Activated CD4-positive, alpha-beta T cell treated with anti-CD3 and anti-CD28 coated beads, Interleukin-2, amount 50 U/mL, for 16 hours (primary cell): Measurements from ENCODE around the gene CCDC177.

ENCODE experiments used
- DNase-seq: peaks from one replicate; pipeline ENCODE4 v3.0.0-alpha.2; 2020

Gene CCDC177

DNA sequence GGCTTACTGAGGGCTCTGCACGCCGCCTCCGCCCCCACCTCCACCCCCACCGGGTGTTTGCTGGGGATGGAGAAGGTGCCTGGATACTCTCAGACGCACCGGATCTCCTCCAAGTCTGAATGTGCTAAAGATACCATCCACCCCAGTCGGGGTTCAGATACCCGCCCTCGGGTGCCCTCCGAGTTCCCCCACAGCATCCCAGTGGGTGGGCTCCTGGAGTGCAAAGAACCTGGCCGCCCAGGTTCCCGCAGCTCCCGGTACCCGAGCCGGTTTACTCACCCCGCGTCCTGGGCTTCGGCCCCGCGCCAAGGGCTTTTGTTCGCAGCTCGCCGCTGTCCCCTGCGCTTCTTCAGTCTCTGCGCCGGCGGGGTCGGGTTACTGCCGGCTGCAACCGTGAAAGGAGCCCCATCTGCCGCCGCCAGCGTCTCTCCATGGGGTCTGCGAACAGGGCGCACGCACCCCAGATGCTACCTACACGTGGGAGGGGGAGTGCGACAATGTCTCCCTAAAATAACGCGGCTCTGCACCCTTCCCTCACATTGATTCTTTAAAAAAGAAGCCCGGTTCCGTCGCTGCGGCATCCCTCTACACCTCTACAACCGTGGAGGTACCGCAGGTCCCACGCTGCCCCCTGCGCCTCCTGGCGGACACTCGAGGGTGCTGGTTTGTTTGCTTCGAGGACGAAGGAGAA, at the start of gene CCDC177:
Gene CCDC177, minus strand, starts transcription at position 609 of the 691 bp plus-strand sequence. CDS start 1,249 bp downstream, outside the sequence.
- DNase-seq, result peak; percentile 73

DNA sequence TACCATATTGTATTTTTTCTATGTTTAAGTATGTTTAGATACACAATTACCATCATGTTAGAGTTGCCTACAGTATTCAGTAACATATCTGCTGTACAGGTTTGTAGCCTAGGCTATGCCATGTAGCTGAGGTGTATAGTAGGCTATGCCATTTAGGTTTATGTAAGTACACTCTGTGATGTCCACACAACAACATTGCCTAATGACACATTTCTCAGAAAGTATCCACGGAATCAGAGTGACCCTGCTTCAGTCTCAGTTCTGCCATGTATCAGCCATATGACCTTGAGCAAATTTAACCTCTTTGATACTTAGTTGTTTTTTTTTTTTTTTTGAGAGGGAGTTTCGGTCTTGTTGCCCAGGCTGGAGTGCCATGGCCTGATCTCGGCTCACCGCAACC, 49.5 kb upstream of the CCDC177 start:
- DNase-seq, result no peak

DNA sequence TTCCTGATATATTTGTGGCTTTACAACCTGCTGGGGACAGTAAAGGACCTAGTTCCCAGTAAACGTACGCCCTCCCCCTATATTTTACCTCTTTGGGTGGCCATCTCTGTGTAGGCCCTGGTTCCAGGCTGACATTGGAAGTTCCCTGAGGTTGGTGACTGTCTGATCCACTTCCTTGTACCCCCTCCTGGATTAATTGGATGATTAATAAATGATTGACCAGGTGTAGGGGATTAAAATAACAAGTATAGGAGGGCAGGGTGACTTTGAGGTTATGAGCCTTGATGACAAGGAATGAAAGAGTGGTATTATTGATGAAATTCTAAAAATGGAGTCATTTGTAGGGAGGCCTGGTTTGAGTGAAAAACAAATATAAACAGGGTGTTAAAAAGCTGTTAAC, 46.3 kb upstream of the CCDC177 start:
- DNase-seq, result no peak

DNA sequence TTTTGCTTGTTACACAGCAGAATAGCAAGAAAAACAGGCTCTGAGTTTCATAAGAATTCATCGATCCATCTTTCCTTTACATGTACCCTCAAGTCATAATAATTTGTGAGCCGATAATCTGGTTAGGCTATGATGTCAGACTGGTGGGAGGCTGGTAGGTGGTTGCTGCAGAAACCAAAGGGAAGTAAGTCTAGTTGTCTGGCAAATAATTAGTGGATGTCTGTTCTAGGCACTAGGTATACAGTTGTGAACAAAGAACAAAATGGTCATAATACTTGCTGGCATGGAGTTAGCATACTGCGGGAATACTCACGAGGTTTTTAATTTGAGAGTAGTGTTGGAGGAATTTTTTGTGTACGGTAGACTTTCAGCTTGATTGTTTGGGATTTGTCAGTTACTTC, 45.5 kb upstream of the CCDC177 start:
- no peak for DNase-seq

DNA sequence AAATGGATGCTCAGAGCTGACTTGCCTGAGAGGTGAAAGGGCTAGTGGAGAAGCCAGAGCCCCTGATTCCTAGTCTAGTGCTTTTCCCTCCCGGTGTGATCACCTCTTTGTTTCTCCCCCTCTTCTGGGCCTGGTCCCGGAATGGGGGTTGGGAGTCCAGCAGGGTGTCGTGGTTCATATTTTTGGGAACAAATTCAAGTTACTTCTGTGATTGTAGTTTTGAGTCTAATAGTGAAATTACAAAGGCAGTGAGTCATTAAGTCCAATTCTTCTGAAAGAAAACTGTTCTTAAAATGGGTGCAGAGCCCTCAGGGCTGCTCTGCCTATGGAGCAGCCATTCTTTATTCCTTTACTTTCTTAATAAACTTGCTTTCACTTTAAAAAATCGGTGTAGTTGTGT, 44.3 kb upstream of the CCDC177 start:
- DNase-seq, result no peak

DNA sequence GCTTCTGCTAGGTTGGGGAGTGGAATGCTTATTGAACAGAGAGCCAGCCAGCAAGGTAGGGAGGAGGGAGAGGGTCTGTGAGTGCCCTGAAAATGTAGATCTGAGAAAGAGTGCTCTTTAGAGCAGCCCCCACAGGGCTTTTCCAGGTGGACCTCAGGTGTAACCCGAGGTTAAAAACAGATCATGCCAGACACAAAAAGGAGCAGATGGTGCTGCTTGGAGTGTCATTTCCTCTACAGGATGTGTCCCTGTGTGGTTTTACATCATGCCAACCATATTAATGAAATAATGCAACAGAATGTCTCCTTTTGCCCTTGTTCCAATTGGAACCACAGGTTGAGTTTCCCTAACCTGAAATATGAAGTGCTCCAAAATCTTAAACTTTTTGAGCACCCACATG, 43.1 kb upstream of the CCDC177 start:
- DNase-seq, result no peak

DNA sequence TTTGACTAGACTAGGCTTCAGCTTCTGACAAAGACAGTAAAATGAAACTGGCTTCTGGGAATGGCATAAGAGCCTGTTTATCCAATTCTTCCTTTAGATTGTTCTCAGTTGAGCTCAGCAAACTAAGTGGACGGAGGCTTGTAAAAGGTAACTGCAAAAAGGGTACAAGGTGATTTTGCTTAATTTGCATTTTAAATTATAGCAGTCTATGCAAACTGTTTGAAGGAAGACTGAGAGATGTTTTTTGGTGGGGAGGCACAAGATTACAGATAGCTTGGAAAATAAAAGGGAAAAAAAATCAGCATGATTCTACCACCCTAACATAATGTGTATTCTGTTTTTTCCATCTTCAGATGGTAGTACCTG, 41.7 kb upstream of the CCDC177 start:
- no peak for DNase-seq

DNA sequence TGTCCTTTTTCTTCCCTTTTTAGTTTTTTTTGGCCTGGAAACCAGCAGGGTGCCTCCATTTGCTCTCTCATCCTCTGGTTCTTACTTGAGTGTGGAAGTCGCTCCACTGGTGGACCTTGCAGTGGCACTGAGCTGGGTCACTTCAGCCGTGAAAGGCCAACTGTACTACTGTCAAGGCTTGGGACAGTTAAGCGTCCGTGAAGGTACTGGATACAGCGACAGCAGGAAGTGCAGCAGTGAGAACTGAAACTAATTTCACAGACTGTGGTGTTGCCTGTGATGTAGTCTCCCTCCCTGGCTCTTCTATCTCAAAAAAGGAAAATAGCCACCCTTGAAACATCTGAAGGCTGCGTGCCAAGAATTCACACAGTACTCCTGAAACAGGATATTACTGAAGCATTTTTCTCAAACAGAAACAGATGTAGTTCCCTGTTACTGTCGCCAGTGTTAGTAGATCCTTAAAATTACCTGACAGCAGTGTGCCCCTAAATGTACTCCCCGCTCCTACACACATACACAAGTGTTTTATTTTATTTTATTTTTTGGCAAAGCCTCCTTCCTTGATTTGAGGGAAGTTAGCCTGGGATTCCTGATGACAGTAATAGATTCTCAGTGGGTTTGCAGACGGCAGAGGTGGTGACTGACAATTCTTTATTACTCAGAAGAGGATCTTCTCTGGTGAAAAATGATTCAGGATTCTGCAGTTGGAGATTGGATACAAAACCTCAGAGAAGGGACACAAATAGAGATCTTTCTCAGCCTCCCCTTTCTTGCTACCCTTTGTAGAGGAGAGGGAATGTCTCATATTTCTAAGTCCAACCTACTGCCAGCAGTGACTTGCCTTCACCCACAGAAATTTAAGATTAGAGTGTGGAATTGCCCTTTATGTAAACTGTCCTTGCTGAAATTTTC, 41.1 kb upstream of the CCDC177 start:
- peak; percentile 79 for DNase-seq

DNA sequence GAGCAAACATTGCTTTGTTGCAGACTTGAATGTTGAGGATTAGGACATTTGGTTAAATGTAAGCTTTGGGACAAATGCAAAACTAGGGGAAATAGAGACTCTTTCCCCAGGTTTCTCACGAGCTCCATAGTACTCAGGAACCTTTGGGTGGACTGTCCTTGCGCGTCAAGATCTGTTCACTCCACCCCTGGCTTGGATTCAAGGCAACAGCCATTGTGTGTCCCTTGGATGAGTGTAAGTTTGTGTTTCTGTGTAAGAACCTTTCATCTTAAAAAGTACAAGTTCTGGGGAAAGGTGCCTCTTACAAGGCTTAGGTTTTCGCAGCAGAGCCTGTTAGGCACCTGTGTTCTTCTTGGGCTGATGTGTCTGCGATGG, 40.4 kb upstream of the CCDC177 start:
- DNase-seq, result no peak

DNA sequence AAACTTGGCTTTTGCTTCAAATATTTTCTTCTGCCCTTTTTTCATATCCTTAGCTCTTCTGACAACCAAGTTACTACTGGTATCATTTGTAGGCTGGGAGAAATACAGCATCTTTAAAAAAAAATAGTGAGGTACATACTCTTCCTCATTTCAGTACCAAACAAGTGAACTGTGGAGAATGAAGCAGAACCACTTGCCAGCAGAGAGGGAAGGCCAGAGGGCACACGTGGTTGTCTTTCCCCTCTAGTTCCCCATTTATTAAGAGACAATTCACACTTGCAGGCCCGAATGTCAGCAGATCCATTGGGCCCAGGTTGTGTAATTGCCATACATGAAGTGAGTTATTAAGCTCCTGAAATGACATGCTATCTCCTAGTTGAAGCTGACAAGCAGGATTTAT, 39.9 kb upstream of the CCDC177 start:
- DNase-seq, result peak; percentile 43

DNA sequence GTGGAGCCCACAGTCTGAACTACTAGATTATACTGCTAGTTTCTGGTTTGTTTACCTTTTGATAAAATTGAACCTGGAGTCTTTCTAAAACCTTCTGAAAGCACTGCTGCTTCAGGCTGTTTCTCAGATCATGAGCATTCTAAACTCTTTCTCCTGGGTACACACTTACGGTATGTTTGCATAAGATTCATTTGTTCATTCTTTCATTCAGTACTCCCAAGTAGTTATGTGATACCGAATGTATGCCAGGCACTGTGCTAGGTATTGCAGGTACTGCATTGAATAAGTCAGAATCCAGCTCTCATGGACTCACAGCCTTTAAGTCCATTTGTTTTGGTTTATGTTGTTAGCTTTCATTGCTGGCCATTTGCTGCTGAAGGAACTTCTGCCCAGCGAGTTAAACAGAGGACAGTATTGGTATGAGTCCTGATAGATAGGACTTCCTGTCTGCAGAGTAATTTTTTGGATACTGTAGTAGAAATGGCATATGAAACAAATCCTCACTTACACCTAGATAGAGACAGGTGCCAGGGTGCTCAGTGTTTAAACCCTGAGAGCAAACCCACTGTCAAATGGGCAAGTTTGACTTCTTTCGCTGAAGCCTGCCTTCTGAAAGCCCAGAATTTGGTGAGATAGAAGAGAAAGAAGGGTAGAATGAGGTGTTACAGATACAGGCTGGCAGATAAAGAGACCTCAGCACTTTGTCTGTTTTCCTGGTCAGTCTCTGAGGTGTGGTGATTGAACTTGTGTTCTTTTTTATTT, 38.8 kb upstream of the CCDC177 start:
- no peak for DNase-seq

DNA sequence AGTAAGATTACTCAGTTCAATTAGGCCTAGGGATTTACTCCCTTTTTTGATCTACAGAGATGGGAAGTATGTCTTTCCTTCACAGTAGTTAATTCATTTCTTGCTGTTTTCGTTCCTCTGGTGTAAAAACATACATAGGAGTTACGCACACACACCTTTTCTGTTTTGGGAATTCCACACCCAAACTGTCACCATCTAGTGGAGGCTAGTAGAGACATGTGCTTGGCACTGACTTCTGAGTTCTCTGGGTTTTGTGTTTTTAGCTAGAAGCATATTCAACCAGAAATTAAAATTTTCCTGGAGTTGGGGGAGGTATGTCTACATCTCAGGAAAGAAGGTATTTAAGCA, 38.1 kb upstream of the CCDC177 start:
- DNase-seq, result no peak

DNA sequence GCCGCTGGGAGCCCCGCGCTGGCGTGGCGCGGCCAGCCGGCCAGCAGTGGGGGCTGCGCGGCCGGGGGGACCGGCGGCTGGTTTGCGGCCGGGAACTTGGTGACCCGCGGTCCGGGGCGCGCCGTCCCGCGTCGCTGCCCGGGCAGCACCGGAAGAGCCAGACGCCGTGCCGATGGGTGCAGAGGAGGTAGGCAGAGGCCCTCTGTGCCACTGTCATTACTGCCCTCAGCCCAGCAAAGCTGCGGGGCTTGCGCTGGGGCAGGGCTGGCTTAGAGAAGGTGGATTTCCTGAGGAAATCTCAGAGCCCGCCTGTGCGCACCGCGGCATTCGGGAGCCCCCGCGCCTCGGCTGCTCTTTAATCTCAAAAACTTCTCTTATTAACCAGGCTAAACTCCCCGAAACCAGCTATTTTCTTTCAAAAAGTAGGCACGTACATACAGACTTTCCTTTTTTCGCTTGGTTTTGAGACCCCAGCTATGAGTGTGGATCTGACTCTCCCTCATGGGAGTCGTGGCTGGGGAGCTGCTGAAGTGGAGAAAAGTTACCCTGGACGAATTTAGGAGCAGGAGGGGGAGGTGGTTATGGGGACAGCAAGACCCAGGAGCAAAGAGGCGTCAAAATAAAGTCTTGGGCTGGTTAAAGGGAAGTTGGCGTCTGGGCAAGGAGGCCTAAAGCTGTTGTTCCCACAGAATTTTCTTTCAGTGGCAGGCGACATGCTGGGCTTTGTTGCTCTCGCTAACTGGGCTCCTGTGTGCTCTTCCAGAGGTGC, 37.5 kb upstream of the CCDC177 start:
- peak; percentile 42 for DNase-seq

DNA sequence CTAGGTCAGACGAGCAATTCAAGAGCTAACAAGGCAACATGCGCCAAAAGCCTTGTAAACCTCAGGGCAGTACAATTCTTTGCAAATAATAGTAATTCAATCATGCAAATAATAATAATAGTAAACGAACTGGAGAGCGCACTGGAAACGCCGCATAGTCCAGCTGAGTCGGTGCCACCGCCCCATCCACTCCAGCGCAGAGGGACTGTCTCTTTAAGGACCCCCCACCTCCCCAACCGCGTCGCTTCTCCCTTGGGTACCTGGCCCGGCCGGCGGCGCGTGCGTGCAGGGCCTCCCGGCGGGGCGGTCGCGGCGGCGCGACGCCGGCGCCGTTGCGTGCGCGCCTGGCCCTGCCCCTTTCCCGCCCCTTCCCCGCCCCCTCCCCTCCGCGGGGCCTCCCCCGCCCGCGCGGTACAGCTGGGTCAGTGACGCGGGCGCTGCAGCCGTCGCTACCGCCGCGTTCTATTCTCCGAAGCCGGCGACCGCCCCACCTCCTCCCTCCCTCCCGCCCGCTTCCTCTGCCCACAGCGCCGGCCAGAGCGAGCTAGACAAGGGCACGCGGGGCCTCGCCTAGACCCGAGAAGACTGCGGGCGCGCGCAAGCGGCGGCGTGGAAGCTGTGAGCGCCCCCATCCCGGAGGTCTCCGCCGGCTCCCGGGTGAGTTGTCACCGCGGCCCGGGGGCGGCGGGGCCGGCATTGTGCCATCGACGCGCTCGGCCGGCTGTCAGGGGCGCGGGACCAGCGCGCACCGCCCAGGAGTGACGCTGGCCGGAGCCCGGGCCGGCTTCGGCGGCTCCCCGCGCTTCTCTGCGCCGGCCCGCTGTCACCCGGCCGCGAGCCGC, 36.7 kb upstream of the CCDC177 start, which contains the start of gene SUSD6:
Gene SUSD6, plus strand, starts transcription at position 425 of the 842 bp plus-strand sequence. CDS start 46,997 bp downstream, outside the sequence.
- DNase-seq, result peak; percentile 91

DNA sequence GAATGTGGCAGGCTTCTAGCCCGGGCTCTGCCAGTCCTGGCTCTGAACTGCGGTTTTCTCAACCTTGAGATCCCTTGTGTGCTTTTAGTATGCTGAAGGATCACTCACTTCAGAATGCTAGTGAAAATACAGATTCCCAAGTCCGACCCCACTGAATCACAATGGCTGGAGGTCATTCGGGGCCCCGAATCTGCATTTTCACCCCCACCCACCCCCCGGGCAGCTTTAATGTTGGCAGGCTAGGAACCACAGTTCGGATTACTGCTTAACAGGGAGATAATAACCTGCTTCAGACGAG, 36.2 kb upstream of the CCDC177 start:
- no peak for DNase-seq

DNA sequence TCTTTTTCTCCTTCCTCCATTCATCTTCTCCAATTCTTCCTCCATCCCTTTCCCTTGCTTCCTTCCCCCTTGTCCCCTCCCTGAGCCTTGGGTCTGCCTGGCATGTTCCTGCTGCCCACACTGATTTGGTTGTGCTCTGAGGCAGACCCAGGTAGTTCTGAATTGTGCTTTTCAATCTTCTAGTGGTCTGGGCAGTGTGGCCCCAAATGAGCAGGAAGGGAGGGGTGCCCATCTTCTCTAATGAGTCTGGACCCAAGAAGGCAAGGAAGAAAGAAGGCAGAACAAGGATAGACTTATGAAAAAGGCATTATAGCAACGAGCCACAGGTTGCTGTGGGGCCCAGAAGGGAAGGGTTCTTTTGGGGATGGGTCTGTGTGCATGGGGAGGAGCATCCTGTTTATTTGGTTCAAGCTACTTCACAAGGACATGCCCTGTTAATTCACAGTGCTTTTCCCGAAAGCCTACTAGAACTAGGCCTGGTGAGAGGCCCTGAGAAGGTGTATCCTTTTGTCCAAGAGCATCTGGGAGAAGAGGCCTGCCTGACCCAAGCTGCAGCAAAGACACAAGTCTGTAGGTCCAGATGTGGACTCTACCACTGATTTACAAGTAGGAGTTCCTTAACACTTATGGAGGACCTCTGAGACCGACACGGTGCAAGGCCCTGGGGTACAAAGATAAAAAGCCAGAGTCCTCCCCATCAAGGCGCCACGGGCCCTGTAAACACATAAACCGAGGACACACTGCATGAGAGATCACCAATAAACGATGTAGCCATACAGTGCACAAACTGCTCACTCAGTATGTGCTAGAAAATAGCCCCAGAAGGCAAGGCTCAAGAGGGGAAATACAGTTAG, 35.6 kb upstream of the CCDC177 start:
- DNase-seq, result no peak

DNA sequence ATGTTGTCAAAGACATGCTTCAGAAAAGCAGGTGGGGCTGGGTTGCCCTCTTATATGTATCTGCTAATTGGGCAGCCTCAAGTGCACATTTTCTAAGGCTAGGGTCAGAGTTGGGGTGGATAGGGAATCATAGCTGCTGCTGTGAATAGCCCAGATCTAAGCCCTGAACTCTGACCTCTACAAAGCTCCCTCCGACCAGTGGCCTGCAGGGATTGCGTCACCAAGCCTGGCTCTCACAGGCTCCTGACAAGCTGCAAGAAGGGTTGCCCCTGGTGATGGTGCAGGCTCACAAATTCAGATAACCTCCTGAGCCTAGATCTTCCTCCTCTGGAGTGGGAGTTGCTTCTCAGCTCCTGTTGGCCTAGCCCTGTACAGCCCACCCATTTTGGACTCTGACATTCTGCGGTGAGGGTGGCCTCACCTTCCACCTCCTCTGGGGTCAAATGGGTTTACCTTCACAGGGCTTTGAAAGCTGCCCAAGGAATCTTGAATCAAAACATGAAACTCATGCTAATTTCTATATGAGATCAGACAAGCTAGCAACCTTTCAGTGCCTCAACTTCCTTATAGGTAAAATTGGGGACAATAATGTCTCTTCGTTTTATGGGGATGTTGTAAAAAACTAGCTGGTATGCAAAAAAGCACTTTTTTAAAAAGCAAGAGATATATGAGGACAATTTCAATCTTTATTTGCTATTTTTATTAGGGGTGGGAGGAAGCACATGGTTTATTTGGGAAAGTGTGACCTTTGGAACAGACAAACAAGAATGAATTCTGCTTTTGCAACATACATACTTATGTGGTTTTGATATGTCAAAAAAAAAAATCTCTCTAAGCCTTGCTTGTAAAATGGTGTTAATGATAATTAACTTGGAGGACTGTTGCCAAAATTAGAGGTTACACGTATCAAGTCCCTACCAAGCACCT, 31.9 kb upstream of the CCDC177 start:
- DNase-seq, result no peak

DNA sequence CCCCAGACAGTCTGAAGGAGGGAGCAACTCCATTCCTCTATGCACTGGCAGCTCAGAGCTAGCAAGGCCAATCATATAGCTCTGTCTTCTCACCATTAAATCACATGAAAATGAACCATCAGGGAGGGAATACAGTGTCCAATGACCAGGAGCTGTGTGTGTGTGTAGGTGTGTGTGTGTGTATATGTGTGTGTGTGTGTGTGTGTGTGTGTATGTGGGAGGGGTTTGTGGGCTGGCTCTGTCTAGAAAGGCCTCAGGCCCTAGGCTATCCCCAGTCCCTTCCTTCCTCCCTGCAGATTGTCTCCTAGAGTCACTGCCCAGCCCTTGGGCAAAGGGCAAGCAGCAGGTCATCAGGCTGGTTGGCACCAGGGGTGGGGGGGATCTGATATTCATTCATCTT, 31.1 kb upstream of the CCDC177 start:
- no peak for DNase-seq

DNA sequence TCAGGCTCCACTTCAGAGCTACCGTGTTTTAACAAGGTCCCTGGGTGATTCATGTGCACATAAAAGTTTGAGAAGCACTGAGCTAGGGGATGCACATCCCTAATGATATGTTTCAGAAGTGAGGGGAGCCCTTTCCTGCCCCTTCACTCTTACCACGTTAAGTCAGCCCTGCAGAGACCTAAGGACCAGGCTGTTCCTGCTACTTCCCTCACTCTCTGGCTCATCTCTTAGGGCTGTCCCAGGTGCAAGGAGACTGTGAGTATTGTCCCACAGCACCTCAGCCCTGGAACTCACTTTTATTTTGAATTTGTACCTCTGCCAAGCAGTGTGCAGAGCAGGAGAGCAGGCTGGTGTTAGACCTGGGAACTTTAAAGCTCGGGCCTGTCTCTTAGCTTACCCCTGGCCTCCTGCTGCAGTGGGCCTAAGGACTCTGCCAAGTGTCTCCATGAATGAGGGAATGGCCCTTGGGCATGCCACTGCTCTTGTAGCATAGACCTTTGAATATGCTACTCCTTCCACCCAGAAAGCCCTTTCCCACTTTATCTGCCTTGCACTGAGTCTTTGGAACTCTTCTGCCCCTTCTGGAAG, 25.7 kb upstream of the CCDC177 start:
- no peak for DNase-seq
